ENCODE results near the gene SKAP1.

DNA sequence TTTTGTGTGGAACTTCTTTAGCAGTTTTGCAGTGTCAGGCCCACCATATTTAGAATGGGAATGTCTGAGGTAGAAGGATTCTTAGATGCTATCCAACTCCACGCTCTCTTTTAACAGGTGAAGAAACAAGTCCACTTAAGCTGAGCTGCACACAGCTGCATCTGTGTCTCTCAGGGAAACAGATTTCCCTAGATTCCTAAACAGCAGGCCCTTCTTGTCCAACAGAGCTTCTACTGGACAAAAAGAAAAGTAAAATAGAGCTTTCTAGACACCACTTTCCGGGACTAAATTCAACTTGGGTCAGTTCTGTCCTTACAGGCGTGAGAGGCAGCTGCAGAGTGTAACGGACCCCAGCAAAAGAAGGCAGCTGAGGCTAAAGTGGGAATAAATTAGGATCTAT is 270.8 kb downstream of the SKAP1 start:
- TF ChIP-seq EZH2 (IDR thresholded peaks at IDR 0.05) (no peak), POLR2AphosphoS5 (IDR thresholded peaks at IDR 0.05; ENCODE audit: borderline replicate concordance, low read depth, low read length) (no peak), FOXP2 (optimal IDR thresholded peaks at IDR 0.05; ENCODE audit: control extremely low read depth, extremely low read length, insufficient read depth) (no peak)

All from SK-N-MC (cell line).